Activated T-helper 17 cell treated with anti-CD3 and anti-CD28 coated beads, Interleukin-2, amount 50 U/mL, for 72 hours (primary cell): ENCODE results near the gene TRPC4AP. TPM values are rescaled to one million over a fixed set of nuclear protein-coding genes. Genes with fewer than 3 reads are reported as not detected.

ENCODE experiments used
- ATAC-seq: fragments of 150-1000 bp; cut with Tn5 transposase; replicated peaks from 2 replicates; pipeline ENCODE4 v1.10.0; 2021; ENCODE audit warnings: mild to moderate bottlenecking, moderate library complexity
- H3K27ac Mint-ChIP-seq: one replicate; pipeline ENCODE4 v1.8.0; 2022; ENCODE audit warnings: mixed read lengths
- H3K27me3 Mint-ChIP-seq: one replicate; pipeline ENCODE4 v1.8.0; 2022; ENCODE audit warnings: mixed read lengths
- H3K36me3 Mint-ChIP-seq: one replicate; pipeline ENCODE4 v1.8.0; 2022; ENCODE audit warnings: low read depth, mild to moderate bottlenecking, mixed read lengths
- H3K4me1 Mint-ChIP-seq: one replicate; pipeline ENCODE4 v1.8.0; 2022; ENCODE audit warnings: mixed read lengths
- H3K4me3 Mint-ChIP-seq: one replicate; pipeline ENCODE4 v1.8.0; 2022; ENCODE audit warnings: mild to moderate bottlenecking, mixed read lengths
- H3K9me3 Mint-ChIP-seq: one replicate; pipeline ENCODE4 v1.8.0; 2022; ENCODE audit warnings: mixed read lengths
- total RNA-seq, 2 donors: library from RNA; stranded (reverse); gene quantifications; one replicate each; pipeline ENCODE4 v1.2.3, GENCODE V29; 2022

TRPC4AP gene
- total RNA-seq, 2 donors from 2014 or later, result 34.1 to 54.3 TPM

- ATAC-seq, result no peak
- H3K36me3 Mint-ChIP-seq, result no peaks in the 10 kb centered on the region
These were observed 113.0 kb downstream of the TRPC4AP start for GRCh38 chr20:34979366-34980153.

GRCh38 chr20:34978092-34978744 is 114.4 kb downstream of the TRPC4AP start:
- no peaks in the 10 kb centered on the region for H3K36me3 Mint-ChIP-seq
- H3K9me3 Mint-ChIP-seq, result no peaks in the 10 kb centered on the region
- no peak for ATAC-seq
- H3K27me3 Mint-ChIP-seq, result peaks cover 22% of the 10 kb centered on the region
- no peak overlapping the region for H3K27ac Mint-ChIP-seq
- H3K4me1 Mint-ChIP-seq, result no peaks in the 10 kb centered on the region
- no peak overlapping the region for H3K4me3 Mint-ChIP-seq

More at GRCh38 chr20:34979366-34980153, 113.0 kb downstream of the TRPC4AP start:
- Mint-ChIP-seq H3K27me3 (peaks cover 28% of the 10 kb centered on the region), H3K4me3 (no peak overlapping the region), H3K27ac (no peak overlapping the region), H3K4me1 (no peaks in the 10 kb centered on the region), H3K9me3 (no peaks in the 10 kb centered on the region)

- H3K27ac Mint-ChIP-seq, result no peak overlapping the region
- no peaks in the 10 kb centered on the region for H3K36me3 Mint-ChIP-seq
- H3K9me3 Mint-ChIP-seq, result no peaks in the 10 kb centered on the region
- ATAC-seq, result no peak
- H3K4me3 Mint-ChIP-seq, result no peak overlapping the region
- H3K27me3 Mint-ChIP-seq, result peaks cover 17% of the 10 kb centered on the region
- no peaks in the 10 kb centered on the region for H3K4me1 Mint-ChIP-seq
These were observed 115.1 kb downstream of the TRPC4AP start for GRCh38 chr20:34977365-34978091.

- no peak for ATAC-seq
- Mint-ChIP-seq H3K36me3 (no peaks in the 10 kb centered on the region), H3K4me3 (no peak overlapping the region), H3K9me3 (no peaks in the 10 kb centered on the region), H3K27me3 (peaks cover 11% of the 10 kb centered on the region), H3K4me1 (no peaks in the 10 kb centered on the region), H3K27ac (no peak overlapping the region)
These were observed 116.3 kb downstream of the TRPC4AP start for GRCh38 chr20:34976286-34976685.

GRCh38 chr20:34974246-34974645 is 118.4 kb downstream of the TRPC4AP start:
- Mint-ChIP-seq H3K27ac (no peak overlapping the region), H3K36me3 (no peaks in the 10 kb centered on the region), H3K27me3 (peaks cover 9% of the 10 kb centered on the region), H3K4me3 (no peak overlapping the region), H3K4me1 (no peaks in the 10 kb centered on the region), H3K9me3 (no peaks in the 10 kb centered on the region)
- no peak for ATAC-seq

- H3K36me3 Mint-ChIP-seq, result no peaks in the 10 kb centered on the region
- no peak for ATAC-seq
- no peaks in the 10 kb centered on the region for H3K4me1 Mint-ChIP-seq
- no peaks in the 10 kb centered on the region for H3K9me3 Mint-ChIP-seq
- H3K27me3 Mint-ChIP-seq, result no peaks in the 10 kb centered on the region
- peak overlapping the region; percentile 24 for H3K27ac Mint-ChIP-seq
- no peak overlapping the region for H3K4me3 Mint-ChIP-seq
These were observed 120.9 kb downstream of the TRPC4AP start for GRCh38 chr20:34971561-34972235.

GRCh38 chr20:34970846-34971560 is 121.6 kb downstream of the TRPC4AP start:
- no peaks in the 10 kb centered on the region for H3K36me3 Mint-ChIP-seq
- H3K9me3 Mint-ChIP-seq, result no peaks in the 10 kb centered on the region
- no peak overlapping the region for H3K4me3 Mint-ChIP-seq
- ATAC-seq, result no peak
- H3K27ac Mint-ChIP-seq, result no peak overlapping the region
- no peaks in the 10 kb centered on the region for H3K4me1 Mint-ChIP-seq
- no peaks in the 10 kb centered on the region for H3K27me3 Mint-ChIP-seq

- no peak for ATAC-seq
- H3K27me3 Mint-ChIP-seq, result no peaks in the 10 kb centered on the region
- H3K4me3 Mint-ChIP-seq, result no peak overlapping the region
- H3K9me3 Mint-ChIP-seq, result no peaks in the 10 kb centered on the region
- H3K27ac Mint-ChIP-seq, result no peak overlapping the region
- no peaks in the 10 kb centered on the region for H3K36me3 Mint-ChIP-seq
- no peaks in the 10 kb centered on the region for H3K4me1 Mint-ChIP-seq
These were observed 122.3 kb downstream of the TRPC4AP start for GRCh38 chr20:34970193-34970840.

- H3K9me3 Mint-ChIP-seq, result no peaks in the 10 kb centered on the region
- no peaks in the 10 kb centered on the region for H3K36me3 Mint-ChIP-seq
- ATAC-seq, result no peak
- H3K4me3 Mint-ChIP-seq, result no peak overlapping the region
- H3K27me3 Mint-ChIP-seq, result no peaks in the 10 kb centered on the region
- H3K4me1 Mint-ChIP-seq, result no peaks in the 10 kb centered on the region
- no peak overlapping the region for H3K27ac Mint-ChIP-seq
These were observed 124.4 kb downstream of the TRPC4AP start for GRCh38 chr20:34968042-34968775.

GRCh38 chr20:34967421-34967820 is 125.2 kb downstream of the TRPC4AP start:
- Mint-ChIP-seq H3K4me3 (no peak overlapping the region), H3K4me1 (no peaks in the 10 kb centered on the region), H3K36me3 (no peaks in the 10 kb centered on the region), H3K27me3 (no peaks in the 10 kb centered on the region), H3K27ac (no peak overlapping the region), H3K9me3 (no peaks in the 10 kb centered on the region)
- no peak for ATAC-seq

- Mint-ChIP-seq H3K27me3 (no peaks in the 10 kb centered on the region), H3K4me3 (no peak overlapping the region), H3K27ac (no peak overlapping the region), H3K36me3 (no peaks in the 10 kb centered on the region), H3K9me3 (no peaks in the 10 kb centered on the region), H3K4me1 (peaks cover 4% of the 10 kb centered on the region)
- ATAC-seq, result no peak
These were observed 127.6 kb downstream of the TRPC4AP start for GRCh38 chr20:34965051-34965450.

- no peaks in the 10 kb centered on the region for H3K36me3 Mint-ChIP-seq
- no peaks in the 10 kb centered on the region for H3K9me3 Mint-ChIP-seq
- no peak overlapping the region for H3K27ac Mint-ChIP-seq
- H3K27me3 Mint-ChIP-seq, result no peaks in the 10 kb centered on the region
- ATAC-seq, result no peak
- peaks cover 4% of the 10 kb centered on the region for H3K4me1 Mint-ChIP-seq
- H3K4me3 Mint-ChIP-seq, result no peak overlapping the region
These were observed 128.1 kb downstream of the TRPC4AP start for GRCh38 chr20:34964486-34964885.
